HG03457 (cell line): ENCODE measurements around the gene TAOK3.

Experiments
- ATAC-seq: cut with Tn5 transposase; IDR thresholded peaks from one replicate; pipeline ENCODE4 v1.9.1; 2021; ENCODE audit warnings: moderate number of reproducible peaks; ENCODE audit not compliant: unreplicated experiment

Gene TAOK3

DNA sequence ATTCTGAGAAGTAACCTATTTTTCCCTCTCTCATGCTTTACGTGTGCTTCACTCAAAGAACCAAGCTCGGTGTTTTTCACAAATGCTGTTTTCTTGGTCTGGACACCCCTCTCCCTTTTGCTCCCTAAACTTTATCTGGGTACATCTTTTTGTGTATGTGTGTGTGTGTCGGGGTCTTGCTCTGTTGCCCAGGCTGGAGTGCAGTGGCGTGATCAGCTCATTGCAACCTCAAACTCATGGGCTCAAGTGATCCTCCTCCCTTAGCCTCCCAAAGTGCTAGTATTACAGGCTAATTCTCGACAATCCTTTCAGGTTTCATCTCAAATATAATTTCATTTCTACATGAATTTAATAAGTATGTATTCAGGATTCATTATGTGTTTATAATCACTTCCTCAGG is 153.6 kb downstream of the TAOK3 start:
- no peak for ATAC-seq

DNA sequence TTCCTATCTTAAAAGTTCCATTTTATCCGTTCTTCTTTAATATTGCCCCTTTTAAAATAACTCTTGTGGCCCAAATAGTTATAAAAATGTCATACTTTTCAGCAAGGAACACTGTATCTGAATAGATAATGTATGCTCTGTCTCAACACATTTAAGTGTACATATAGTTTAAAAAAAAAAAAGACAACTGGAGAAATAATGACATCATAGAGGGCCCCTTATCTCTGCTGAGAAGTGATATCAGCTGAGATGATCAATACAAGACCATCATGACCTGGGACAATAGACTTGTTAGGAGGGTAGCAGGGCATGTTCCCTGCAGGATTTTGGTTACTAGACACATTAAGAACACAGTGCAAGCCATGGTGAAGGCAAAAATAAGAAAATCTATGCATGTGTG is 159.3 kb downstream of the TAOK3 start:
- no peak for ATAC-seq

DNA sequence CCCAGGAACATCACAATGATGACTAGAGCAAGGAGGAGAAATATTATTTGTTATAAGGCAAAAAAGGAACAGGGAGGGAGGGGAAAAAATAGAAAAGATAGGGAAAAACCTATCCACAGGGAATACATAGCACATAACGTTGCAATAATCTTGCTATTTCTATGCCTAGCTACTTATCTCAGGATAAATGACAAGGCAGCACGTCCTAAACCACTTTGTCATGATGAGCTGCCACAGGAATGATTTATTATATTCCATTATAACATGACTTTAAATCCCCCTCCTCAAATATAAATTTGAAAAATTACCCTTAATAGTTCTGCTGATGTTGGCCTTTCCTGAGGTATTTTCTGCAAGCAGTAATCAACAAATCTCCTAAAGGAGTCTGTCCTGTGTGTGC is 160.1 kb downstream of the TAOK3 start:
- no peak for ATAC-seq

DNA sequence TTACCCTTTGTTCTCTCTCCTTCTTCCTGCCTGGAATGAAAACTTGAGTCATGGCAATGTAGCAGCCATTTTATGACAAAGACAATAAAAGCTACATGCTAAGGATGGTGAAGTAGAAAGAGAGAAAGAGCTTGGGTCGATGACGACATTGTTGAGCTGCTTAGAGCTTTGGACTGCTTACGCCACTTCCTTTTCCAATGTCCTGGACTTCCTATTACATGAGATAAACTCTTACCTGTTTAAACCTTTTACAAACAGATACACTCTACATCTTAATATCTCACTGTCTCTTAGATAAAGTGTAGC is 166.6 kb downstream of the TAOK3 start:
- no peak for ATAC-seq

DNA sequence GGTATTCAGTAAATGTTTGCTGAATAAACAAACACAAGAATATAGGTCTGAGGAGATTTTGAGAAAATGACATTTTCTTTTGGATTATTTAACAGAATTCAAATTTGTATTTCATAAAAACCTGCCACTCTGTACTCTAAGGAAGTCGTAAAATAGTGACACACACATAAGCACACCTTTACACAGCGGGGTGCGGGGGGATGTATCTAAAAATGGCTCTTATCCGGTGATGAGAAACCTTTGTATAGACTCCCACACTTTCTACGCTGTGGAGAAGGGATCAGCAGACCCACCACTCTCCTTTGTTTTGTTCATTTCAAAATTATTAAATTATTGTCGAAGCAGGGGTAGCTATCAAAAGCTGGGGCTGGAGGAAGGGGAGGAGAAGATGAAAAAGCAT is 178.7 kb downstream of the TAOK3 start:
- ATAC-seq = no peak

DNA sequence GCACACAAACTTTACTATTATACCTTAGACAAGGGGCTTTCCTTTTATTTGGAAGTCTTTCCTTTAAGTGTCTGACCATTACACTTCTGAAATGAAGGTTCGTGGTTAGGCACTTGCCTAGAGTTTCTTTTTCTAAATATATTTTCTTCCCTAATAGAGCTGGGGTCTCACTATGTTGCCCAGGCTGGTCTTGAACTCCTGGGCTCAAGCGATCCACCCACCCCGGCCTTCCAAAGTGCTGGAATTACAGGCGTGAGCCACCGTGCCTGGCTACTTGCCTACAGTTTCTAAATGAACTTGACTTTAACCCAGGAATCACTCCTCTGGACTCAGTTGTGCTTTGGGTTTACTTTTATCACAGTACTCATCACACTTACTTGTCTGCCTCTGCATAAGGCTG is 179.2 kb downstream of the TAOK3 start:
- no peak for ATAC-seq

DNA sequence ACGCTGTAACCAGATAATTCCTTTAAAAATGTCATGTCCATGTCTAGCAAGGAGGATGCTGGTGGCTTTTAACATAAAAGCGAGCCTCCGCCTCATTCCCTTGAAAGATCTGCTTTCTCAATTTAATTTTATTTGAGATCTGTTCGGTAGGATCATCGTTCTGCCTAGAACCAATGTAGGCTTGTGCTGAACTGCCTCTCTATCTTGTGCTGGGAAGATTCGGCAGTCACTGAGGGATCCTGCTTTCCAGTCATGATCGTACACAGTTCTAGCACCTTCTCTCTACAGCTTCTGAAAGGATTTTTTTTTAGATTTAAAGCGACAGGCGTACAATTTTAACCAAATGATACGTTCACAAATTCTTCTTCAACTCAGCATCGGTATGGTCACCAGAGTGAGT is 182.4 kb downstream of the TAOK3 start:
- no peak for ATAC-seq

DNA sequence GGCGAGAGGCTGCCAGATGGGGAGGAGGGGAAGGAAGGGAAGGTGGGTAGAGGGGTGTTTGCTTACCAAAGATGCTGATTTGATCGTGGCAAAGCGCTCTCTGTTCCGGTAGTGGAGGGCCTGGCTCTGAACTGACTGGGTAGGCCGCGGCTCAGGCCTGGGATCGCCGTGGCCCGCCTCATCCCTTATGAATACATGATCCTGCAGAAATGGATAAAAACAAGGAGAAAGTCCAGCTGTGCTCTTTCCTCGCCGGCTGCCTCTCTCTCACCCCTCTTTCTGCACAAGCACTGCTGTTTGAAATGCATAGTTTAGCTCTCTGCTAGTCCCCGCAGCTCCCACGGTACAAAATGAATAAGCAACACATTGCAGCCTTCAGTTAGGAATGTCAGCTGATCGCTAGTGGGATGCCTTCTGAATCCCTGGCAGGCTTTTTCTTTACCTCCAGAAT is 182.9 kb downstream of the TAOK3 start:
- ATAC-seq = no peak

DNA sequence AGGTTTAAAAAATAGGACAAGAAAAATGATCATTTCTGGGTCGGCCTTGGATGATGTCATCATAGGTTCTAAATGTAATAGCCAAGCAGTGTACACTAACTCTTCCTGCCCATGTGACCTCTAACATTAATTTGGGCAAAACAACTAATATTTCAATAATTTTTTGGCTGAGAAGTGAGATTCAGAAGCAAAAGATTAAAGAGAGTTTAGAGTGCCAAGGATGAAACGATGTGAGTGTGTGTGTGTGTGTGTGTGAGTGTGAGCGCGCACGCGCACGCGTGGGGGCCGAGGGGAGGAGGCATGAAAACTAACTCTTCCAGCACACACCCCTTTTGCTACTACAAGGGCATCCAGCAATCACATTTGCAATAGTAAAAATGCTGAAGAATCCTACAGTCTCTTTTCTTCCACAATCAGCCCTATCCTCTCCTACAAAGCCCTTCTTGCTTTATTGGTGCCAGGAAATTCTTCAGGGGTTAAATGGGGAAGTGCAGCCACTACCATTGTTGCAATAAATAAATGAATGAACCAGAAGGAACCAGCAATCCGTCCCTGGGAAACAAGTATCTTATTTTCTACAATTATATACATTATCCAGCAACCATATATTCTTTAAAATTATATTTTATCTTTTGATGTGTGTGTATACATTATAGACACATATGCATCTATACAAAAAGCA is 183.9 kb downstream of the TAOK3 start:
- no peak for ATAC-seq

DNA sequence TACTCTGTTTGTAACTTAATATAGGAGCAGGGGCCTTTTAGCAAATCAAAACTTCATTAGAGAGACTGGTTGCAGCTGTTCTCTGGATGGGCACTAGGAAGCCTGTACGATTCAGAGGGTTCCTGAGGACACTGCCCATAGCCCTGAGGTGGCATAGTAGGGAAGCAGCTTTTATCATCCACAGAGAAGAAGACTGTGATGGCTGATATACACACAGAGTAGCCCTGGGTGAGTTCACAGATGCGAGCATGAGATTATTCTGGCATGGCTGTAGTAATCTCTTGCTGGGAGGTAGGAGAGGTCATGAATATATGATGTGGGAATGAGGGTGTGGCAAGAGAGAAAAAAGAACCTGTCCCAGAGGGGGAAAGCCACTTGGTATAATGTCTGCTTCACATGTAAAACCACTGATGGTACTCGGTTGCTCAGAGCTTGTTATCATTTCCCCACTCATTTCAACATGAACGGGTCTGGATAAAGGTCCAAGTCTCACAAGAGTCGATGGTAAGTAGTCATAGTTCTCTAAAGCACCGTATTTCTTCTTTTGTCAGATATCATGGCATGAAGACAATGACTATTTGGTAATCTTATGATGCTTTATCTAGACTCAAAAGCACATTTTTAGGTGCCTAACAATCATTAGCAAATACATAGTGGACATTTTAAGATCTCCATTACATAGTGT is 184.8 kb downstream of the TAOK3 start:
- ATAC-seq = no peak

DNA sequence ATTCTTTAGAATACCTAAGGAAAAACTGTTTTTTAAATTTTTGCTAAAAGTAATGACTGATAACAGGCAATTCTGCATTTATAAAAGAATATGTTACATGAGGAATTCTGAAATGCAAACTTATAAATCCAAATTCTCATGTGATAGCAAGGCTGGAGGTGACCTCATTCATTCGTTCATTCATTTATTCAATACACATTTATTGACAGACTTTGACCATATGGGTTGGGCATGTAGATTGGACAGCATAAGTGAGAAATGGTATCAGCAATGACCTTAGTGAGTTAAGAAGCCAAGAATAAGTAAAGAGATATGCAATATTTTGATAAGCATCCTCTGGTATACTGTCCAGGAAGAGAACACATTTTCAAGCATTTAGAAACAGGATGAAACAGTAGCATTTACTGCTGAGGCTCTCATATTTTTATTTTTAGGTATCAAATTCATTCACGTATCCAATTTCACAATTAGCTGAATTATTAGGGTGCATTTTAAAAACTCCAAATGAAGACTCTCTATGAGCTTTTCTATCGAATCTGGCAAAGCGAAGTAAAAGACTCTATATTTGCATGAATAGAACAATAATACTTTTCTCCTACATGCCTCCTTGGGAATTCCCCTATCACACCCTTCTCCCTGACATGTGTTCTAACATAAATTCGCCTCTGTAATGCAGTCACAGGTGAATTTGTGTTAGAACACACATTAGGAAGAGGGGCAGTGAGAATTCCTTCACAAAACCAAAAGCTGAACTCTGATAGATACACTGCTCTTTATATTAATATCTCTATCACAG is 186.9 kb downstream of the TAOK3 start:
- no peak for ATAC-seq

DNA sequence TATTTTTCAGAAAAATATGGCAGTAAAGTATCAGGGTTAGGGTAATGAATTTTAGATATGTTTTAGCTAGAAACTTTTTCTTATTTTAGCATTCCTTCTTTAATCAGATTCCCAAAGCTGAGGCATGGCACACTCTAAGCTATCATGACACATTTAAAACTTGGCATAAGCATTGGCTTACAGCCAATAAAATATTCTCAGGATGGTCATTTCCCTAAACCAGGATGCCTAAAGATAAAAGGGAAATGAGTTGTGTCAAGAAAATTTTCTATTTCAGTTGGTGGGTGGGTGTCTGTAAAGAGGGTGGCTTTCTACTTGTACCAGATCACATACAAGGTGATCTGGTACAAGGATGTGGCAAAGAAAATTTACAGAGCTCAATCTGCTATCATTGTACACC is 189.0 kb downstream of the TAOK3 start:
- no peak for ATAC-seq

DNA sequence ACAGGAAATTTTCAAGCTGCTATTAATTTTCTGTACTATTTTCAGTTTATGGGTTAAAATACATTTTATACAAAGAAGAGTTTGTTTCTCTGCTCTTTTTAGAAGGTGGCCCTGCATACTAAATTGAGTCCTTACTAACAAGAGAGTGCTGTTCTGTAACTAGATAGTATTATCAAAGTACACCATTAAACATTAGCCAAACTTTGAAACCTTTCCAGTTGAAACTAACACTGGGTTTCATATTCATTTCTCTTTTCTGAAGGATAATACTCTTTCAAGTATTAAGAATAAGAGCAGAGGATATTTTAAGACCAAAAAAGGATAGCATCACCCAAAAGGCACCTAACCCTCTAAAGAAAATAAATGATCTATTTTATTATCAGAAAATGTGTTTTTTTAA is 189.6 kb downstream of the TAOK3 start:
- no peak for ATAC-seq

DNA sequence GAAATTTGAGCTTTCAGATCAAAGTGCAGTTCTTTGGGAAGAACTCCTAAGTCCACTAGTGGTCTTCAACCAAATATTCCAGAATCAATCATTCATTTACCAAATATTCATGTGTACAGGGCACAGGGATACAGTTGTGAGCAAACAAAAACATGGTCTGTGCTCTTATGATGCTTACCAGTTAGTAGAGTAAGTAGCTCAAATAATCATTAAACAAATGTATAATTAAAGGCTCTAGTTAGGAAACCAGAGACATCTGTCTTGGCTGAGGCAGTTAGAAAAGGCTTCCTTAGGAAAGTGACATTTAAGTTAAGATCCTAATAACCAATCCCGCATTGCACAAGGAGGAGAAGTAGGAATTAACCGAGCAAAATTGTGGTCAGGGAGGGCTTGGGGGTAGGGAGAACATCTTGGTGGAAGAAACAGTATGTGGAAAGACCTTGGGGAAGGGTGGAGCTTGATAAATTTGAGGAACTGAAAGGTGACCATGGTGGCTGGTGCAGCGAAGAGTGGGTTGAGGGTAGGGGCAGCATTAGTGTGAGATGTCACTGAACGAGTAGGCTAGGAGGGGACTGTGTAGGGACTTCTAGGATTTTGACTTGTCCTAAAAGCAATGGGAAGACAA is 196.8 kb downstream of the TAOK3 start:
- ATAC-seq = peak; percentile 86

DNA sequence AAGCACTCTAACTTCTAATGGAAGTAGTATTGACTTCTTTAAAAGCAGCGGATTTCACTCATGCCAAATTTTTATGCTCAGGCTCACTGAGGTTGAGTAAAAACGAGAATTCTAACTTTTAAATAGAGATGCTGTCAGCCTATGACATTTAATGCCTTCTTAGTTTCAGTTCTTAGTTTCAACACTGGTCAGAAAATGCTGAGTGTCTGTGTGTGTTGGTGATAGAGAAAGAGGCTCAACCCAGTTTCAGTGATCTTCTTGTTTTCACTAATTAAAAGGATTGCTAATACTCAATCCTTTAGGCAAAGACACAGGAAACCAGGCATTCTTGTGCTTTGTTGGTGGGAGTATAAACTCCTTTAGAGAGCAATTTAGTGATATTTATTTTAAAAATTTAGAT is 205.8 kb downstream of the TAOK3 start:
- ATAC-seq = peak; percentile 97

DNA sequence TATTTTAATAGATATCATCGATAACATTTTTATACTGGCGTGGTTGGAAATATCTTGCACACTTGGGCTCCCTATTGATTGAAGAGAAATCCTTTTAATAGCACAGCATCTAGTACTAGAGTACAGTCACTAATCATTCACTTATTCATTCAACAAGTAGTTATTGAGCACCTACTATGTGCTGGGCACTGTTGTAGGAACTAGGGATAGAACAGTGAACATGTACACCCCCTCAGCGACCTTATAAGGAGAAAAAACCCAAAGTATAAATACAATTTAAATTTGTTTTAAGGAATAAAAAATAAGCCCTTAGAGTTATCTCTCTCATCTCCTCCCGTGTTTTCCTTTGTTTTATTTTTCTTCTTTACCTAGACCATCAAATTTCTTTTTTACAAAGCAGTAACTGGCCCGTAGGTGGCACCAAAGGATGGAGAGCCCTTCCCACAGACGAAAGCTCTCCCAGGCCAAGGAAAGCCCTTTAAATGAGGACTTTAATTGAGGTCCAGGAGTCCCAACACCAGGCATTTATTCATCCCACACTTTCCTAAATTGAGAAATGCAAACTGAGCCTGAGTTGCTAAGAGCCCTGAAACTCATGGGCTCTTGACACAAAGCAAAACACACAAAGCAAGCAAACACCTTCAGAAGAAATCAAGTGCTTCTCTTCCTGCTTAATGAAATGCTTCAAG is 207.8 kb downstream of the TAOK3 start:
- no peak for ATAC-seq

DNA sequence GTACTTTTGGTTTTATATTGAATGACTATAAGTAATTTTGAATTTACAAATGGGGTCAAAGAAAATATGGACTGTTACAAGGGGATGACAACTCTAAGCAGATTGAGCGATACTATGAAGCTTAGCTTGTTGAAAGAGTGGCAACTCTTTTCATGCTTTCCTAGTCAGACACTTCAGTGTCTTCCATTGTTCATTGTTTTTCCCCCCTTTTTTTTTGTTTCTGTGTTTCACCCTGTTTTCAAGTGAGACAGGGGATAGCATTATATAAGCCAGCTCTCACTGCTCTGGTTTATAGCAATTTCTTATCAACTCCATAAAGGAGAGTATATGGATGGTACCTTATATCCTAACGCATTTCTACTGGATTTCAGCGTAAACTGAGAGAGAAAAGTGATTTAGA is 212.2 kb downstream of the TAOK3 start:
- ATAC-seq = no peak

DNA sequence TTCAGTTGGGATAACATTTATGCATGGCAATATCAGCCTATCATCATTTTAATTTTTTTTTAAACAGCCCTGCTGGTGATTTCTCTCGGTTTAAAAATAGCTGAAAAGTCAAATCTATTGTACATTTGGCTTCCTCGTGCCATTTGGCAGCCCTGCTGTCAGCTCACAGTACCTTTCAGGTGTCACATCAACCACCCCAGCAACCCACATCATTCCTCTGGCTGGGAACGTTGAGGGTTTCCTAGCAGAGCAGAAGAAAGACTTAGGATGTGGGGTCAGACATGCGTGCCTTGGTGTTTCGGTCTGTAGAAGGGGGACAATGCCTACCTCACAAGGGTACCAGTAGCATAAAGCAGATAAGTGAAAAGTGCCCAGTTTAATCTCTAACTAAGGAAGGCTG is 221.0 kb downstream of the TAOK3 start:
- ATAC-seq = no peak

DNA sequence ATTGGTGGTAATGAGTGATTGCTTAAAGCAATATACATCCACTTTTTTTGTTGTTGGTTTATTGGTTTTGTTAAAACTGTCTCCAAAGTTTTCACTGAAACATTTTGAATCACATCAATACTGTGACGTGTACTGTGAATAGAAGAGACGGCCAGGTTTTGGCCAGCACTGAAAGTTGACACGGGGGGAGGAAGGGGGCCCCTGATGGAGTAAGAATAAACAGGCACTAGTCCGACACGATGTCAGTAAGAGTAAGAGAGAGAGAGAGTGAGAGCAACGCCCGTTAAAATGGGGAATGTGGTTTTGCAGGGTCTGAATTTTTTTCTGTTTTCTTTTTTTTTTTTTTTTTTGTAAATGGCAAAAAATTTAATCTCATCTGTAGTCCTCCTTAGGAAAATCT is 222.1 kb downstream of the TAOK3 start:
- no peak for ATAC-seq

DNA sequence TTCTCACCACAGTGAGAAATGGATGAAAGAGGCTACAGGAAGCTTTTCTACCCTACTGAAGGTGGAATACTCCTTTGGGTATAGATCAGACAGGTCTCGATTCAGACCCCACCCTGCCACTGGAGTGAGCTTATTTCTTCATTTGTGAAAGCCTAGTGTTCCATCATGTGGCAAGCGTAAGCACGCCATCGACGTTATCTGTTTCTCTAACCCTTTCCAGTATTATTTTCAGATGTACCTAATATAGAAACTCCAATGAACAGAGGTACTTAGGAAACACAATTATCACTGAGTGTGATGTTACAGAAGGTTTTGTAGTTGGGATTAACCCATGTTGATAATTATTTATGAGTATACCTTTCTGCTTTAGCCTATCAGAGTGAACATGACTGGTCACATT is 224.4 kb downstream of the TAOK3 start:
- no peak for ATAC-seq

DNA sequence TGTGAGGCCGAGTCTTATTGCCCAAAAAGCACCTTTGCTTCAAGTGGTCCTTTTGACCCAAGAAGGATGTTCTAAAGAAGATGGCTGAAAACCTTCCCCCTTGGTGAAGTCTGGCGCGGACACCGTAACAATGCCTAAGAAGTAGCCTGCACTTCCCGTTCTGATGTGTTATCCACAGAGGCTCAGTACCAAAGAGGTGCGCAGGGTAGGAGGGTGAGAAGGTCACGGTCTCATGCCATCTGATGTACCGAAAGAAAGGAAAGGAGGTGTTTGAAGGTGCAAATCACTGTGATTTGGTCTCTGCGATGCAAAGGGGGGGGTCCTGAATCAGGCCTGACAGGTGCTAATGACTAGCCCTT is 226.9 kb downstream of the TAOK3 start:
- no peak for ATAC-seq
